Astrocyte of the hippocampus (primary cell): Measurements from ENCODE around the gene USP7.
A peak's percentile ranks its signal among the peaks of the same experiment; 100 is the strongest.
"Not testable (repeated sequence)": the region's sequence is repeated elsewhere in the genome, so short reads cannot be mapped to it uniquely, and the experiment has no call there.

Experiments used
- DNase-seq: peaks from one replicate; pipeline ENCODE4 v3.0.0; 2011; ENCODE audit warnings: low read depth, low spot score

USP7 gene

DNA sequence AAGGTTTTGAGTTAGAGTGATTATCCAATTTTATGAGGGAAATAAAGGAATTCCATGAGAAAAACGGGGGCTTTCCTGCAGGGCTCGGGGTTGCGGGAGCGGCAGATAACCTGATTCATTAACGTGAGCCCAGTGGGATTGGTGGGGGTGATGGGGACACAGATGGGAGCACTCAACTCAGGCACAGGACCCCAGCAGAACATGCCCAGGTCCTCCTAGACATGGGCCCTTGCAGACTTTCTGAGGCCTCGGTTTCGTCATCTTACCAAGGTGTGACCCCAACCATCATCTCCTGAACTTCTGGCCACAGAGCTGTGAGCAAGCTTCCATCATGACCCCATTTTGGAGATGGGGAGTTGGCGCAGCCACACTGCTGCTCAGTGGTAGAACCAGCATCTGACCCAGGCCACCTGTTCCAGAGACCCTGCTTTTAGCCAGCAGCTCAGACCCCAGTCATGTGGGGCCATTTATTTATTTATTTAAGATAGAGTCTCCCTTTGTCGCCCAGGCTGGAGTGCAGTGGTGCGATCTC, 117.2 kb downstream of the USP7 start:
- peak; percentile 0 for DNase-seq

DNA sequence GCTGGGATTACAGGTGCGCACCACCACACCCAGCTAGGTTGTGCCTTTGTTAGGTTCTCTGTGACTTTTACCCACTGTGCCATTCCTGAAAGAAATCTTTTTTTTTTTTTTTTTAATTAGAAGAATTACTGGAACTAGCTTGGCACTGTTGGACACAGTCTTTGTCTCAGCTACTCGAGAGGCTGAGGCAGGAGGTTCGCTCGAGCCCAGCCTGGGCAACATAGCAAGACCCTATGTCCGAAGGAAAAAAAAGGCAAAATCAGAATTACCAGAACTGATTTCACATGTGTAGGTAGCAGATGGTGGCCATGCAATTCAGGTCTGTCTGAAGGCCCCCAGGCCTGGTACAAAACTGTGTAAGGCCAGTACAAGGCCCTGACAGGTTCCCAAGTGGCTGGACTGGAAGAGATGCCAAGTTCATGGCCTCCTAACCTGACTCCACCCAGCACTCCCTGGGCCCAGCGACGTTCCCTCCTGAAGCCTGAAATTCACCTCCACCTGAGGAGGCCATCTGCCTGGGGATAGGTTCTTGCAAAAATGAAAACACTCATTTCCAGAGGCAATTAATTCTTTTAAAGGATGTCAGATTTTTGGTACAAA, 117.9 kb downstream of the USP7 start:
- DNase-seq = peak; percentile 1

DNA sequence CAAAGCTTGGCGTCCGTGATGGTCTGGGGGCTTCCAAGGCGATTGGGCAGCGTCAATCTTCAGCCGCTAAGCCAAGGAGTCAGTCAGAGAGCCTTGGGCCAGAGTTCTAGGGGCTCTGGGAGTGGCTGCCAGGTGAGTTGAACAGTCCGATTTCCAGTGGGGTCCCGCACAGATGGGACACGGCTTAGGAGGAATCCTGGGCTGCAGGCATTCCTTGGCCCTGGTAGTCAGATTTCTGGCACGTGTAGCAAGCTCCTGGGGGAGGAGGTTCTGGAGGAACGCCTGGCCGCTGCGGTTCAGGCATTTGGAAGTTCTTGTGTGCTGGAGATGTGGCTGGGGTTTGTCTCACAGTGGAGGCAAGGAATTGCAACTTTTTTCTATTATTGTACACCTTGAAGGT, 120.4 kb downstream of the USP7 start:
- DNase-seq = not testable (repeated sequence)
